AG08396 (cell line): Measurements from ENCODE around the gene KIF23.

Source experiments
- DNase-seq: peaks from one replicate; pipeline ENCODE4 v3.0.0; 2012; ENCODE audit warnings: low spot score, mixed read lengths

The KIF23 gene

DNA sequence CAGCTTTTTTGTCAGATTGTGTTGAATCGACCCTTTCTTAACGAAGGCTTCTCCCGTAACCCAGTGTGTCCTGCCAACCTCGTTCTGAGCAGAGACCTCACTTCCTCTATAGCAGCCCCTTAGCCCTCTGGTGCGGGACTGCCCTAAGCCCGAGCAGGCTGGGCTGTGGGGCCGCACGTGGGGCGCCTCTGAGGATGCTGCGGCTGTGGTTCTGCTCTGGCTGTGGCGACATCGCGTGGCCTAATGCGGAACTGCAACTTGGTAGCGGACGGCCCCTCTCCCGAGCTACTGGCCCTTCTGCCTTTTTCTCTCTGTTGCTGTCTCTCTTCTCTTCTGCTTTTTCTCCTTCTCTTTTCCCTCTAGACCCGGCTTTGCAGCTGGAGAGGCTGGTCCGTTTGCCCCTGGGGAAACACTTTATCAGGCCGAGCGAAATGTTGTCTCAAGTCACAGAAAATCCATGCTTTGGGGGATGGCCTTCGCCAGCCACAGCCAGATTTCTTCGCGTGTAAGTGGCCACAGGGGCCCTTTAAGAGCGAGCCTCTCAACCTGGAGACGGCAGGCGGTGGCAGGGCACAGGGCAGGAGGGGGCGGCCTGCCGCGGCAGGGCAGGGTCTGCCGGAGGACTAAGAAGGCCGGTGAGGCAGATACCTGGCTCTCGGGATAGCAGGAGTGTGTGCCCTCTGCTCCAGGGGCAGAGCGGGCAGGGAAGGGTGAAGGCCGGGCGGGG lies 19.4 kb upstream of the KIF23 start:
- peak; percentile 89 for DNase-seq

GRCh38 chr15:69395460-69395859 lies 18.7 kb upstream of the KIF23 start:
- DNase-seq, result no peak

GRCh38 chr15:69395991-69396390 lies 18.2 kb upstream of the KIF23 start:
- DNase-seq, result no peak

DNA sequence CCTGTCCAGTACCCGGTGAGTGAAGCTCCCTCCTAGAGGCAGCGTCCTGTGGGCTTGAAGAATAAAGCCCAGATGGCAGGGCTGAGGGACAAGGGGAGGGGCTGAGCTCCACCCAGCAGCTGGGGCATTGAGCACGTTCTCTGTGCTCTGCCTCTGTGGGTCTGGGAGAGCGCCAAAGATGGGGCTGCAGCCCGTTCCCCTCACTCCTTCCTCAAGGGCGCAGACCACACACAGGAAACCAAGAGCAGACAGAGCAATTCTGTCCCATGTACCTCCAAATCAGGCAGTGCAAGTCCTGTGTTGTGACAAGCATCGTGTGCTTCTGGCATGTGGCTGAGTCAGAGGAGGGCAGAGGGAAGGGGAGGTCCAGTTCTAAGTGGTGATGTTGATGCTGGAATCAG lies 15.7 kb upstream of the KIF23 start:
- DNase-seq, result peak; percentile 62

GRCh38 chr15:69400850-69401249 lies 13.3 kb upstream of the KIF23 start:
- DNase-seq, result no peak

GRCh38 chr15:69402816-69403215 lies 11.3 kb upstream of the KIF23 start:
- DNase-seq, result no peak

DNA sequence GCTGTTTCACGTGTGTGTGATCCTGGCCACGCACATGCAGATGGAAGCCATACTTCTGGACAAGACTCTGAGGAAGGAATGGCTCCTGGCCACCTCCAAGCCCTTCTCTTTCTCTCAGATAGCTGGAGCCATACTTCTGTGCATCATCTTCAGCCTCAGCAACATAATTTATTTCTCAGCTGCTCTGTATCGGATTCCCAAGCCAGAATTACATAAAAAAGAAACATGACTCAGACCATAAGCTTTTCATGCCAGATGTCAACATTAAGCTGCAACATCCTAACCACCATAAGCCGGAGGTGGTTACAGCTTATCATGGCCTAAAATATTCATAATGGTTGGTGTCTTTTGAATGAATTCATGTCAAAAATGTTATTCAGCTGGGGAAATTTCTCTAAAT lies 10.6 kb upstream of the KIF23 start:
- peak; percentile 62 for DNase-seq

DNA sequence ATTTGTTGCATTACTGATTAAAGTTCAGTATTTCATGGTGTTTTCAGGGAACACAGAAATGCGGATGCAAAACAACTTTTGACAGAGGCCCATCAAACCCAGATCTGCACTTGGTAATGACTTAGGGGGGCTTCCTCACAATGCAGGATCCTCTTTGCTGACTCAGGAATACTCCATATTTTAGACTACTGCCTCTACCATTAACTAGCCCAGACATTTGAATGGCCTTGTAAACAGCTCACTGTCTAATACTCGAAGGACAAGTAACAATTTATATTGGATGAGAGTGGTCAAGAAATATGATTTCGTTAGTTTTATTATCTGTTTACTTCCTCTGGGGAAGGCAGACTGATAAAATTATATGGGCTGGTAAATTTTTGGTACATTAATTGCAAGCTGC lies 9.0 kb upstream of the KIF23 start:
- no peak for DNase-seq

DNA sequence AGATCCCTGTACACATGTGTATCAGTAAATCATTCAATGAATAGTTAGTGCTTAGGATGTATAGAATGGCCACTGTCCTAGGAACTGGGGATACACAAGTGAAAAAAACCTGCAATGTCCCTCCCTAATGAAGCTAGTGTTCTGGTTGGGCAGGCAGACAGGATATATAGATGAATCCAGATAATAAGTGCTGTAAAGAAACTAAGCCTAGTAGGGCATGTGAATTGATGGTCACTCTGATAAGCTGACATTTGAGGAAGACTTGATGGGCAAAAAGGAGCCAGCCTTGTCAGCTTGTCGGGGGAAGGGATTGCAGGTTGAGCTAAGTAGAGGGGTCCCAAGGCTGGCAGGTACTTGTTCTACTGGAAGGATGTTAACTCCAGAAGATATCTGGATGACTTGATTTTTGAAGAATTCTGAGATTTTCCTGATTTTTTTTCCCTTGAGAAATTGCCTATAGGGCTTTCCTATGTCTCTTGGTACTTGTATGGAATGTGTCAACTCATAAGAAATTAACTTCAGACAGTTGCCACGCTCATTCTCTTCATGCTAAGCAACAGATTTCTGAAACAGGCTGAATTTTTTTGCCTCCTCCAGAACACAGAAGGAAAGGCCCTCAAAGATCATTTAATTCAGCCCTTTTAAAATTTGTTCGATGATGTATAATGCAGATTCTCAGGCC lies 6.3 kb upstream of the KIF23 start:
- DNase-seq, result no peak

- DNase-seq, result no peak
Observed at GRCh38 chr15:69408841-69409240, 5.3 kb upstream of the KIF23 start.

DNA sequence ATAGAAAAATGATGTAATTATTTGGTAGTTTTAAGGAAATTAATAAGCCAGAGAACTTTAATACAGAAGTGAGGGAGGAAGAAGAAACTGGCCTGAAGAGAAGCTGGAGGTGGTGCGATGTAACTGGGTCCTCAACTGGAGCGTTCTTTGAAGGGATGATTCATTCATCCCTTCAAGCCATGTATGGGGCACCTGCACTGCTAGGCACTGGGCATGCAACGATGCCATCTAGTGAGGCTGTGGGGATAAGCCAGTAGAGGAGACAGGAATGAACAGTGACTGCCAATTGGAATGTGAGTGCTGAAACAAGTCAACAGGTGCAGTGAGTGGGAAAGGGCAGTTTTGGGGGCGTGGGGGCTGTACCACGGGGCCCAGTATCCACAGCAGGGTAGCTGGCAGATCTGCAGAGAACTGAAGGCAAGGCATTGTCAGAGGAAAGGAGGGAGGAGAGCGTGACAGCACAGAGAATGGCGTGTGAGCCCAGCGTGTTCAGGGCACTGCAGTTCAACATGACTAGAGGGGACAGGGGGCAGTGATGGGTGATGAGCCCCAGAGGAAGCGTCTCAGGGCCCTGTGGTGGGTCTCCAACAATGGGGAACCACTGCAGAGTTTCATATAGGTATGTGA lies 3.8 kb upstream of the KIF23 start:
- DNase-seq, result no peak

DNA sequence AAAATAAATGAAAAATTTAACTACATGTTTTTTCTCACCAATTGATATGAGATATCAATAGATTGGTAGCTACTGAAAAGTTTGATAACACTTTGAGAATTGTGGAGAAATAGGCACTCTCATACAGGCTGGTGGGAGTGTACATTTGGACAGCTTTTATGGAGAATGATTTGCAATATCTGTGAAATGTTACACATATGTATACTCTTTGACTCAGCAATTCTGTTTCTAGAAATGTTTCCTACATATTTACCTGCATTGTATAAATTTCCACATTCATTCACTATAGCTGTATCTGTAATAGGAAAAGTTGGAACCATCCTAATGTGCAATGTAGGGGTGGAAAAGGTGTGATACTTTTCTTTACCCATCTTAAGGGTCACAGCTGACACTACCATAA lies 1.9 kb upstream of the KIF23 start:
- DNase-seq, result no peak

GRCh38 chr15:69412701-69413100 lies 1.4 kb upstream of the KIF23 start:
- DNase-seq, result no peak

DNA sequence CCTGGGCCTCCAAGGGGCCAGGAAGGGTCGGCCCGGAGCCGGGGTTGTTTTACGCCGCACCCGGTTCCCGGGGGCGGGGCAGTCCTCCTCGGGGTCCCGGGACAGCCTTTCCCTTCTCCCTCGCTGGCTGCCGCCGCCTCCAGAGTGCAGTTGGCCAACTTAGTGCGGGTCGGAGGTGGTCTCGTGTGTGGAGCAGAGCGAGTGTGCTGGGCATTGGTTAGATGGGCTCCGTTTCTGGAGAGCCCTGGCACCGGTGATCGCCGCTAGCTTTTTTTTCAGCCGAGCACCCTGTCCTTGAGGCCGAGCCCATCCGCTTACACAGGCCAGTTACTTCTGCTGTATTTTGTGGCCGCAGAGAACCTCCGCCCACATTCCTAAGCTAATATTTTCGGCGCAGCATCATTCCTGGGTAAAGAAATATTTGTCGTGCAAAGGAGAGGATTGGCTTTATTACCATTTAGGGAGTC lies 585 bp downstream of the KIF23 start:
- DNase-seq, result peak; percentile 87

DNA sequence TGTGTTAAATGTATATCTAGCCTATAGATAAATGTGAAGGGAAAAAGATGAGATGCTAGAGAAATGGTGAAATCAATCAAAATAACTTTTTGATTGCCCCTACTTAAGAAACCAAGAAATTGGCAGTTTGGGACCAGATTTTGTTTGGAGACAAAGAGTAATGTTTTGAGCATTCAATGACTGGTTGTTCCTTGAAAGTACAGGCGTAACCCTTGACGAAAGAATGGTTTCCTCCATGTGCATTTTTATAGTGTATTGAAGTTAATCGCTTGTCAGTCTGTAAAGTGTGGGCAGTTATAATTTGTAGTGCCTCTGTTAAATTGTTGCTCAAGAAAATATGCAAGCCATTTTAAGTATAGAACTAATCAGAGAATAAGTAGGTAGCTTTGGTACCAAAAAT lies 1.2 kb downstream of the KIF23 start:
- no peak for DNase-seq

GRCh38 chr15:69417581-69417980 lies 3.4 kb downstream of the KIF23 start:
- no peak for DNase-seq

DNA sequence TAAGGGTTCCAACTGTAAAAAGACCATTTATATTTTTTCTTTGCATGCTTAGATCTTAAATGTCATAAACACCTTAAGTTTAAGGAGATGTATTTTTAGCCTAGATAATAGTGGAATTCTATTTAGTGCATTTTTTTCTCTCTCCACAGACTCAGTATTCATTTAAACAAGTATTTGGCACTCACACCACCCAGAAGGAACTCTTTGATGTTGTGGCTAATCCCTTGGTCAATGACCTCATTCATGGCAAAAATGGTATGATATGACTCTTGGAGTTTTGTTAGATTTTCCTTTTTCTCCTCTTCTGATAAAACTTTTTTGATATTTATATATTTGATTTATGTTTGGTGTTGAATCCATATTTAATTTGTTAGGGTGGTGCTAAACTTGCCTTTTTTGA lies 7.3 kb downstream of the KIF23 start:
- DNase-seq, result no peak

DNA sequence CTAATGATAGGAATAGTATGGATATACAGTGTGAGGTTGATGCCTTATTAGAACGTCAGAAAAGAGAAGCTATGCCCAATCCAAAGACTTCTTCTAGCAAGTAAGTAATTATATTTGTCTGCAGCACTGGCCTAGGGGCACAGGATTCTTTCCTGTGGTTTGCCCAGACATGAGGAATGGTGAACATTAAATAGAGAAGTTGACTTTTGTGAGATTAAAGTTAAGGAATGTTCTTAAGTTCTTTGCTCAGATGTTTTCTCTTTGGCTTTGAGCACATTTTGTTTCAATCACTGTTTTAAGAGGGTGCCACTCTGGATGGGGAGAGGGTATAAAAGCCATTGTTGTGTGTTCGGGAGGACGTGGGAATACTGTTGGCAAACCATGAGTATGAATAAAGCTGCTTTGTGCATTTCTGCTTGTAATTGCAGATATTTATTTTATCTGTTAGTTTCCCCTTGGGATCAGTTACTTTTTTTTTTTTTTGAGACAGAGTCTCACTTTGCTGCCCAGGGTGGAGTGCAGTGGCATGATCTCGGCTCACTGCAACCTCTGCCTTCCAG lies 8.3 kb downstream of the KIF23 start:
- DNase-seq, result no peak

DNA sequence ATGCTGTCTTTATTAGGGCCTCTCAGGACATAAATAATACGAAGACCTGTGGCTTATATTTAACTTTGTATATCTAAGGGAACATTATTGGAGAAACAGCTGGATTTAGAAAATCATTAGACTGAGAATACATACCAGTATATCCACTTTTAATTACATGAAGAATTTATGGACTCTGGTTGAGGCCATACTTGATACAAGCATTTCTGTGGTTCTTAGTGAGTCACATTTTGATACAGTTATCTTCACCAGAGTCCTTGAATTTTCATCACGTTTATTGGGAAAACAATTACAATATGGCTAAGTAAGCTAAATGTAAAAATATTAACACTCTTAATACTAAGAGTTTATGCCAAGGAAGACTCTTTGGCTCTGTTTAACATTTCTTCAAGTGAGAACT lies 9.9 kb downstream of the KIF23 start:
- no peak for DNase-seq

GRCh38 chr15:69424748-69425413 lies 10.7 kb downstream of the KIF23 start:
- DNase-seq, result no peak

DNA sequence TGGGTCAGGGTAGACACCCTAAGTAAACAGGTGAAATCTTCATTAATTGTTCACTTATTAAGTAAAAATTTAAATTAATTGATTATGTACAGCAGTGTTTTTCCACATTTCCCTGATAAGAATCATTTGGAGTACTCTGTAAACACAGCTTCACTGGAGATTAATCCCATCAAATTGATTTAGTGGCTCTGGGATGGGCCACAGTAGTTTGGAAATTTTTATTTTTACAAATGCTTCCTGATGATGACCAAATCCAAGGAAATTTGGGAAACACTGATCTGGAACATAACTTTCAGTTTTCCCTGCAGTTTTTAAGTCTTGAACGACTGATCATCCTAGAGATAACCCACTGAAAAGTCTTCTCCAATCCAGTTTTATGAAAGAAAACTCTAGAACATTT lies 19.7 kb downstream of the KIF23 start:
- DNase-seq, result no peak

DNA sequence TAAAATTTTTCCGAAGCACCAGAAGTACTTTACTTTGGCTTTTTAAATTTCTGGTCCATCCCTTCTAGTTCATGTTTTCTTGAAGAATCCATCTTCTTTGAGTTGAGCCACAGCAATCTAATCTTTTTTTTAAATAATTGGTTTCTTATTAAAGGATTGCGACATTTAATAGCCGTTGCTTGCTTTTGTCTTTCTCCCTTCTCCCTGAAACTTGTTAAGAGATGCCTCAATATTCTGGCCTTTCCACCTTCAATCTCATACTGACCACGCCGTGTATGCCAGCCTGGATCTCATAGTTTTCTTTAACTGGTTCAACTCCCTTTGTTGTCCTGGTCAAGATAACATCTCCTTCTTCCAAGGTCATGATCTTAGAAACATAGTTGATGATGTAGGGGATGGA lies 20.1 kb downstream of the KIF23 start:
- no peak for DNase-seq

GRCh38 chr15:69434679-69435078 lies 20.5 kb downstream of the KIF23 start:
- DNase-seq, result no peak
